Measurements from ENCODE around the gene SPAG5.
A peak's percentile ranks its signal among the peaks of the same experiment; 100 is the strongest.

SPAG5 gene

GRCh38 chr17:28545141-28545503 is 53.7 kb downstream of the SPAG5 start:
- no peak for DNase-seq (ENCODE audit: low read depth, low spot score)

GRCh38 chr17:28544402-28545140 is 54.3 kb downstream of the SPAG5 start:
- DNase-seq (ENCODE audit: low read depth, low spot score), result peak; percentile 61

GRCh38 chr17:28541439-28541838 is 57.4 kb downstream of the SPAG5 start:
- no peak for DNase-seq (ENCODE audit: low read depth, low spot score)

- no peak for DNase-seq (ENCODE audit: low read depth, low spot score)
These were observed 58.6 kb downstream of the SPAG5 start for GRCh38 chr17:28540231-28540630.

GRCh38 chr17:28538296-28538895 is 60.4 kb downstream of the SPAG5 start:
- no peak for DNase-seq (ENCODE audit: low read depth, low spot score)

- DNase-seq (ENCODE audit: low read depth, low spot score), result no peak
These were observed 61.6 kb downstream of the SPAG5 start for GRCh38 chr17:28537219-28537610.

- DNase-seq (ENCODE audit: low read depth, low spot score), result no peak
These were observed 62.1 kb downstream of the SPAG5 start for GRCh38 chr17:28536532-28537218.

- no peak for DNase-seq (ENCODE audit: low read depth, low spot score)
These were observed 64.0 kb downstream of the SPAG5 start for GRCh38 chr17:28534740-28535375.

GRCh38 chr17:28533091-28533807 is 65.6 kb downstream of the SPAG5 start:
- no peak for DNase-seq (ENCODE audit: low read depth, low spot score)

GRCh38 chr17:28532050-28532960 is 66.5 kb downstream of the SPAG5 start:
- no peak for DNase-seq (ENCODE audit: low read depth, low spot score)

GRCh38 chr17:28530926-28531325 is 67.9 kb downstream of the SPAG5 start:
- DNase-seq (ENCODE audit: low read depth, low spot score), result no peak

- DNase-seq (ENCODE audit: low read depth, low spot score), result no peak
These were observed 68.6 kb downstream of the SPAG5 start for GRCh38 chr17:28530250-28530649.

- DNase-seq (ENCODE audit: low read depth, low spot score), result no peak
These were observed 69.8 kb downstream of the SPAG5 start for GRCh38 chr17:28529013-28529400.

GRCh38 chr17:28528327-28529012 is 70.4 kb downstream of the SPAG5 start:
- DNase-seq (ENCODE audit: low read depth, low spot score), result no peak

- no peak for DNase-seq (ENCODE audit: low read depth, low spot score)
These were observed 71.0 kb downstream of the SPAG5 start for GRCh38 chr17:28527859-28528258.

Data from ELF-1 (cell line).